Gastroesophageal sphincter (tissue), 4 donors: Measurements from ENCODE around the gene ZNF273. TPM values are rescaled to one million over a fixed set of nuclear protein-coding genes. Genes with fewer than 3 reads are reported as not detected.

Experiments used
- ATAC-seq: fragments of 150-250 bp; one replicate; pipeline ENCODE4 v1.9.1; 2016; ENCODE audit warnings: mild to moderate bottlenecking, moderate library complexity
- H3K27ac ChIP-seq, 4 donors: fragments of 200-600 bp; sonication (generic) in 3 of 4; 1 replicate in 3 of 4; 2 replicates in 1 of 4; pipeline ENCODE4 v1.5.1; 2016 to 2019
- H3K27me3 ChIP-seq: fragments of 200-600 bp; sonication (generic); one replicate; pipeline ENCODE4 v1.5.1; 2019
- H3K36me3 ChIP-seq, 2 donors: fragments of 200-600 bp; sonication (generic); one replicate each; pipeline ENCODE4 v1.5.1; 2019; ENCODE audit warnings: control low read depth in 1 of 2
- H3K4me1 ChIP-seq, 3 donors: fragments of 200-600 bp; sonication (generic); 1 replicate in 2 of 3; 2 replicates in 1 of 3; pipeline ENCODE4 v1.5.1; 2016 to 2019; ENCODE audit warnings: control low read depth in 2 of 3
- H3K4me3 ChIP-seq, 2 donors: fragments of 200-600 bp; sonication (generic); one replicate each; pipeline ENCODE4 v1.5.1; 2019; ENCODE audit warnings: mild to moderate bottlenecking in 1 of 2, moderate library complexity in 1 of 2
- H3K9me3 ChIP-seq, 3 donors: fragments of 200-600 bp; sonication (generic); one replicate each; pipeline ENCODE4 v1.5.1; 2017 to 2019; ENCODE audit warnings: control low read depth in 2 of 3
- CTCF ChIP-seq, 4 experiments: fragments of 200-600 bp in 2 of 4; fragments of 450-650 bp in 2 of 4; sonication (generic) in 1 of 4; IDR thresholded peaks; one replicate each; pipeline ENCODE4 v1.5.1; 2017 to 2019; ENCODE audit warnings: antibody characterized with exemption in 4 of 4, mild to moderate bottlenecking in 2 of 4, moderate library complexity in 2 of 4
- EP300 ChIP-seq: sonication (generic); formaldehyde crosslinking; IDR thresholded peaks from one replicate; pipeline ENCODE4 v1.6.1; 2017; ENCODE audit warnings: antibody characterized with exemption, mild to moderate bottlenecking
- POLR2A ChIP-seq, 2 donors: fragments of 450-650 bp; IDR thresholded peaks; one replicate each; pipeline ENCODE4 v1.6.1; 2017; ENCODE audit warnings: antibody characterized with exemption in 2 of 2, mild to moderate bottlenecking in 2 of 2, moderate library complexity in 1 of 2
- POLR2AphosphoS5 ChIP-seq: sonication (generic); formaldehyde crosslinking; IDR thresholded peaks from one replicate; pipeline ENCODE4 v1.6.1; 2017; ENCODE audit warnings: antibody characterized with exemption
- WGBS, 2 donors: methylation state at CpG; one replicate each; pipeline ENCODE4 v1.1.5; 2018; ENCODE audit warnings: low coverage in 1 of 2; 5-methylcytosine and 5-hydroxymethylcytosine counted together
- total RNA-seq, 4 donors: library from RNA; depleted of rRNA; stranded (reverse); fragments of >200 nt; gene quantifications; one replicate each; pipeline ENCODE4 v1.1.0, GENCODE V29; 2016

ZNF273 gene
- total RNA-seq, 4 donors from 2014 or later = 3.0 to 7.8 (median 4.1) TPM

- ATAC-seq = no peak
- WGBS, 2 donors = 60% methylated on average over 1 of the region's 34 CpGs; no CpG with 5 or more reads in 1 of the 2 donors
- H3K27me3 ChIP-seq = peaks cover 12% of the 10 kb centered on the region
- H3K27ac ChIP-seq = no peak overlapping the region
- no peaks in the 10 kb centered on the region for H3K9me3 ChIP-seq
- H3K4me1 ChIP-seq = peaks cover 0 to 26% (median 0%) of the 10 kb centered on the region in 3 donors
- H3K4me3 ChIP-seq = peak overlapping the region in 1 of 2 donors; percentile 46
- TF ChIP-seq POLR2AphosphoS5 = no peak
- H3K36me3 ChIP-seq = no peaks in the 10 kb centered on the region
Measured at GRCh38 chr7:64877714-64878610, 25.1 kb upstream of the ZNF273 start.

- Histone ChIP-seq H3K4me1 (peaks cover 0 to 26% (median 0%) of the 10 kb centered on the region in 3 donors), H3K4me3 (no peak overlapping the region), H3K9me3 (no peaks in the 10 kb centered on the region), H3K27me3 (peaks cover 15% of the 10 kb centered on the region), H3K36me3 (no peaks in the 10 kb centered on the region), H3K27ac (no peak overlapping the region)
- WGBS, 2 donors = 65 to 69% methylated on average over 3 to 5 of the region's 5 CpGs
- TF ChIP-seq CTCF (IDR thresholded peaks at IDR 0.05) (no peak), POLR2AphosphoS5 (no peak), POLR2A (IDR thresholded peaks at IDR 0.05) (no peak), EP300 (no peak)
- ATAC-seq = no peak
Measured at GRCh38 chr7:64878684-64879083, 24.4 kb upstream of the ZNF273 start.

GRCh38 chr7:64879086-64879730 is 23.9 kb upstream of the ZNF273 start:
- Histone ChIP-seq H3K27me3 (peaks cover 13% of the 10 kb centered on the region), H3K4me1 (peaks cover 0 to 26% (median 0%) of the 10 kb centered on the region in 3 donors), H3K36me3 (no peaks in the 10 kb centered on the region), H3K27ac (no peak overlapping the region), H3K9me3 (no peaks in the 10 kb centered on the region), H3K4me3 (no peak overlapping the region)
- no peak for ATAC-seq
- TF ChIP-seq POLR2A (IDR thresholded peaks at IDR 0.05) (no peak), CTCF (IDR thresholded peaks at IDR 0.05) (no peak), POLR2AphosphoS5 (no peak), EP300 (no peak)
- WGBS, 2 donors = 43 to 100% methylated on average over 1 of the region's 9 CpGs

- peaks cover 0 to 26% (median 0%) of the 10 kb centered on the region in 3 donors for H3K4me1 ChIP-seq
- no peak overlapping the region for H3K27ac ChIP-seq
- ATAC-seq = no peak
- no peaks in the 10 kb centered on the region for H3K9me3 ChIP-seq
- H3K36me3 ChIP-seq = no peaks in the 10 kb centered on the region
- TF ChIP-seq CTCF (IDR thresholded peaks at IDR 0.05) = no peak
- no peak for TF ChIP-seq POLR2A (IDR thresholded peaks at IDR 0.05)
- no peak for TF ChIP-seq EP300
- TF ChIP-seq POLR2AphosphoS5 = no peak
- WGBS, 2 donors = no CpG with 5 or more reads among the region's 17 CpGs
- H3K27me3 ChIP-seq = peaks cover 7% of the 10 kb centered on the region
- no peak overlapping the region for H3K4me3 ChIP-seq
Measured at GRCh38 chr7:64879800-64880199, 23.3 kb upstream of the ZNF273 start.

- 95 to 96% methylated on average over 15 to 17 of the region's 38 CpGs for WGBS, 2 donors
- Histone ChIP-seq H3K36me3 (no peaks in the 10 kb centered on the region), H3K9me3 (no peaks in the 10 kb centered on the region), H3K4me3 (no peak overlapping the region), H3K27me3 (peaks cover 3% of the 10 kb centered on the region), H3K27ac (no peak overlapping the region), H3K4me1 (peaks cover 0 to 26% (median 0%) of the 10 kb centered on the region in 3 donors)
- no peak for ATAC-seq
- no peak for TF ChIP-seq CTCF (IDR thresholded peaks at IDR 0.05)
- no peak for TF ChIP-seq POLR2A (IDR thresholded peaks at IDR 0.05)
- TF ChIP-seq POLR2AphosphoS5 = no peak
Measured at GRCh38 chr7:64880322-64881297, 22.5 kb upstream of the ZNF273 start.
